Measurements from ENCODE around the gene NPHP4. TPM values are rescaled to one million over a fixed set of nuclear protein-coding genes. Genes with fewer than 3 reads are reported as not detected.

NPHP4 gene
- total RNA-seq, 1 experiment from 2014 or later, result 3.9 TPM

GRCh38 chr1:5880630-5881405, 111.4 kb downstream of the NPHP4 start:
- H3K4me1 ChIP-seq (ENCODE audit: low read length), result no peaks in the 10 kb centered on the region
- H3K36me3 ChIP-seq (ENCODE audit: insufficient read depth, low read length), result no peaks in the 10 kb centered on the region
- H3K9me3 ChIP-seq (ENCODE audit: low read length), result peaks cover 3% of the 10 kb centered on the region; the same call in 1 of the 2 replicates
- H3K9me2 ChIP-seq (replicated peaks; ENCODE audit: insufficient read depth, low read length), result no peaks in the 10 kb centered on the region
- no peak overlapping the region for H3K4me2 ChIP-seq (ENCODE audit: low read depth, low read length, poor library complexity, severe bottlenecking)
- DNase-seq, result no peak
- H3K4me3 ChIP-seq (ENCODE audit: low read length), result no peak overlapping the region
- H2AFZ ChIP-seq (ENCODE audit: low read length), result no peak overlapping the region
- H3K9ac ChIP-seq (ENCODE audit: low read length), result no peak overlapping the region
- no peaks in the 10 kb centered on the region for H3K27me3 ChIP-seq (ENCODE audit: low read length)
- no peaks in the 10 kb centered on the region for H4K20me1 ChIP-seq (ENCODE audit: insufficient read depth, low read depth, low read length)
- no peaks in the 10 kb centered on the region for H3K79me2 ChIP-seq (ENCODE audit: low read length)
- H3K27ac ChIP-seq (ENCODE audit: low read length), result no peak overlapping the region

GRCh38 chr1:5879421-5879820, 112.8 kb downstream of the NPHP4 start:
- H3K4me2 ChIP-seq (ENCODE audit: low read depth, low read length, poor library complexity, severe bottlenecking), result no peak overlapping the region
- no peak overlapping the region for H3K4me3 ChIP-seq (ENCODE audit: low read length)
- no peaks in the 10 kb centered on the region for H3K27me3 ChIP-seq (ENCODE audit: low read length)
- no peak for DNase-seq
- H3K79me2 ChIP-seq (ENCODE audit: low read length), result no peaks in the 10 kb centered on the region
- peaks cover 3% of the 10 kb centered on the region; the same call in 1 of the 2 replicates for H3K9me3 ChIP-seq (ENCODE audit: low read length)
- H2AFZ ChIP-seq (ENCODE audit: low read length), result no peak overlapping the region
- no peaks in the 10 kb centered on the region for H3K36me3 ChIP-seq (ENCODE audit: insufficient read depth, low read length)
- H3K9ac ChIP-seq (ENCODE audit: low read length), result no peak overlapping the region
- no peaks in the 10 kb centered on the region for H4K20me1 ChIP-seq (ENCODE audit: insufficient read depth, low read depth, low read length)
- H3K9me2 ChIP-seq (replicated peaks; ENCODE audit: insufficient read depth, low read length), result no peaks in the 10 kb centered on the region
- H3K4me1 ChIP-seq (ENCODE audit: low read length), result no peaks in the 10 kb centered on the region
- no peak overlapping the region for H3K27ac ChIP-seq (ENCODE audit: low read length)

- Histone ChIP-seq H3K27ac (ENCODE audit: low read length) (no peak overlapping the region), H3K4me3 (ENCODE audit: low read length) (no peak overlapping the region), H2AFZ (ENCODE audit: low read length) (no peak overlapping the region), H3K4me1 (ENCODE audit: low read length) (no peaks in the 10 kb centered on the region), H3K9ac (ENCODE audit: low read length) (no peak overlapping the region), H4K20me1 (ENCODE audit: insufficient read depth, low read depth, low read length) (no peaks in the 10 kb centered on the region), H3K27me3 (ENCODE audit: low read length) (no peaks in the 10 kb centered on the region), H3K36me3 (ENCODE audit: insufficient read depth, low read length) (no peaks in the 10 kb centered on the region), H3K79me2 (ENCODE audit: low read length) (no peaks in the 10 kb centered on the region), H3K9me3 (ENCODE audit: low read length) (peaks cover 3% of the 10 kb centered on the region; the same call in 1 of the 2 replicates), H3K9me2 (replicated peaks; ENCODE audit: insufficient read depth, low read length) (no peaks in the 10 kb centered on the region), H3K4me2 (ENCODE audit: low read depth, low read length, poor library complexity, severe bottlenecking) (no peak overlapping the region)
- DNase-seq, result no peak
These were observed 113.3 kb downstream of the NPHP4 start for GRCh38 chr1:5878971-5879370.

GRCh38 chr1:5877683-5878530, 114.3 kb downstream of the NPHP4 start:
- Histone ChIP-seq H3K79me2 (ENCODE audit: low read length) (no peaks in the 10 kb centered on the region), H3K4me3 (ENCODE audit: low read length) (no peak overlapping the region), H4K20me1 (ENCODE audit: insufficient read depth, low read depth, low read length) (no peaks in the 10 kb centered on the region), H3K27ac (ENCODE audit: low read length) (no peak overlapping the region), H3K9me2 (replicated peaks; ENCODE audit: insufficient read depth, low read length) (no peaks in the 10 kb centered on the region), H3K4me2 (ENCODE audit: low read depth, low read length, poor library complexity, severe bottlenecking) (no peak overlapping the region), H3K9me3 (ENCODE audit: low read length) (no peaks in the 10 kb centered on the region; the same call in 1 of the 2 replicates), H3K4me1 (ENCODE audit: low read length) (no peaks in the 10 kb centered on the region), H3K27me3 (ENCODE audit: low read length) (no peaks in the 10 kb centered on the region), H3K36me3 (ENCODE audit: insufficient read depth, low read length) (no peaks in the 10 kb centered on the region), H2AFZ (ENCODE audit: low read length) (no peak overlapping the region), H3K9ac (ENCODE audit: low read length) (no peak overlapping the region)
- DNase-seq, result no peak

- Histone ChIP-seq H3K36me3 (ENCODE audit: insufficient read depth, low read length) (no peaks in the 10 kb centered on the region), H3K4me1 (ENCODE audit: low read length) (no peaks in the 10 kb centered on the region), H3K4me3 (ENCODE audit: low read length) (no peak overlapping the region)
These were observed 115.2 kb downstream of the NPHP4 start for GRCh38 chr1:5877001-5877400.

GRCh38 chr1:5876094-5876650, 116.1 kb downstream of the NPHP4 start:
- H3K9me2 ChIP-seq (replicated peaks; ENCODE audit: insufficient read depth, low read length), result no peaks in the 10 kb centered on the region
- H2AFZ ChIP-seq (ENCODE audit: low read length), result no peak overlapping the region
- no peaks in the 10 kb centered on the region for H3K36me3 ChIP-seq (ENCODE audit: insufficient read depth, low read length)

More at GRCh38 chr1:5877001-5877400, 115.2 kb downstream of the NPHP4 start:
- Histone ChIP-seq H4K20me1 (ENCODE audit: insufficient read depth, low read depth, low read length) (no peaks in the 10 kb centered on the region), H3K9ac (ENCODE audit: low read length) (no peak overlapping the region), H3K27ac (ENCODE audit: low read length) (no peak overlapping the region), H3K9me2 (replicated peaks; ENCODE audit: insufficient read depth, low read length) (no peaks in the 10 kb centered on the region), H3K4me2 (ENCODE audit: low read depth, low read length, poor library complexity, severe bottlenecking) (no peak overlapping the region), H3K27me3 (ENCODE audit: low read length) (no peaks in the 10 kb centered on the region), H3K9me3 (ENCODE audit: low read length) (no peaks in the 10 kb centered on the region), H3K79me2 (ENCODE audit: low read length) (no peaks in the 10 kb centered on the region), H2AFZ (ENCODE audit: low read length) (no peak overlapping the region)
- no peak for DNase-seq

GRCh38 chr1:5875345-5875910, 116.8 kb downstream of the NPHP4 start:
- Histone ChIP-seq H3K9ac (ENCODE audit: low read length) (no peak overlapping the region), H3K79me2 (ENCODE audit: low read length) (no peaks in the 10 kb centered on the region), H3K4me3 (ENCODE audit: low read length) (no peak overlapping the region), H4K20me1 (ENCODE audit: insufficient read depth, low read depth, low read length) (no peaks in the 10 kb centered on the region), H3K27ac (ENCODE audit: low read length) (no peak overlapping the region), H3K9me2 (replicated peaks; ENCODE audit: insufficient read depth, low read length) (no peaks in the 10 kb centered on the region), H3K9me3 (ENCODE audit: low read length) (no peaks in the 10 kb centered on the region), H2AFZ (ENCODE audit: low read length) (no peak overlapping the region), H3K4me1 (ENCODE audit: low read length) (no peaks in the 10 kb centered on the region), H3K4me2 (ENCODE audit: low read depth, low read length, poor library complexity, severe bottlenecking) (no peak overlapping the region), H3K27me3 (ENCODE audit: low read length) (no peaks in the 10 kb centered on the region), H3K36me3 (ENCODE audit: insufficient read depth, low read length) (no peaks in the 10 kb centered on the region)
- DNase-seq, result no peak

More at GRCh38 chr1:5876094-5876650, 116.1 kb downstream of the NPHP4 start:
- Histone ChIP-seq H3K27me3 (ENCODE audit: low read length) (no peaks in the 10 kb centered on the region), H3K27ac (ENCODE audit: low read length) (no peak overlapping the region), H3K79me2 (ENCODE audit: low read length) (no peaks in the 10 kb centered on the region), H3K9ac (ENCODE audit: low read length) (no peak overlapping the region), H3K4me1 (ENCODE audit: low read length) (no peaks in the 10 kb centered on the region), H3K4me3 (ENCODE audit: low read length) (no peak overlapping the region), H3K4me2 (ENCODE audit: low read depth, low read length, poor library complexity, severe bottlenecking) (no peak overlapping the region), H4K20me1 (ENCODE audit: insufficient read depth, low read depth, low read length) (no peaks in the 10 kb centered on the region), H3K9me3 (ENCODE audit: low read length) (no peaks in the 10 kb centered on the region)
- no peak for DNase-seq

All from Karpas-422 (cell line).